Keratinocyte (primary cell): ENCODE results near the gene C19orf25. TPM values are rescaled to one million over a fixed set of nuclear protein-coding genes. Genes with fewer than 3 reads are reported as not detected.
A peak's percentile ranks its signal among the peaks of the same experiment; 100 is the strongest.

ENCODE experiments used
- DNase-seq: peaks from one replicate; pipeline ENCODE4 v3.0.0-alpha.2; 2011; ENCODE audit warnings: low read depth, missing footprints, low spot score
- FAIRE-seq: peaks from 2 replicates; lab custom pipeline; 2011; peaks lifted over from hg19 to GRCh38; lab: Jason Lieb, UNC
- H2AFZ ChIP-seq: 2 replicates; pipeline ENCODE4 v1.6.0; 2012; ENCODE audit warnings: low read length, control low read depth, inconsistent platforms; ENCODE audit not compliant: control insufficient read depth
- H3K27ac ChIP-seq: 2 replicates; pipeline ENCODE4 v1.5.1; 2011; ENCODE audit warnings: low read length; ENCODE audit not compliant: control insufficient read depth, insufficient read depth
- H3K27me3 ChIP-seq: 3 replicates; pipeline ENCODE4 v1.6.0; 2011; ENCODE audit warnings: low read length; ENCODE audit not compliant: control insufficient read depth, insufficient read depth; ENCODE audit errors: extremely low read depth
- H3K36me3 ChIP-seq, 2 experiments: 2 replicates in 1 of 2; 3 replicates in 1 of 2; pipeline ENCODE4 v1.5.1; 2011; ENCODE audit warnings: low read length in 2 of 2, mild to moderate bottlenecking in 1 of 2; ENCODE audit not compliant: control insufficient read depth in 2 of 2, insufficient read depth in 2 of 2; ENCODE audit errors: extremely low read depth in 1 of 2
- H3K4me1 ChIP-seq: 3 replicates; pipeline ENCODE4 v1.5.1; 2011; ENCODE audit warnings: low read length; ENCODE audit not compliant: control insufficient read depth, insufficient read depth; ENCODE audit errors: extremely low read depth
- H3K4me2 ChIP-seq: 3 replicates; pipeline ENCODE4 v1.6.0; 2011; ENCODE audit warnings: low read depth, low read length; ENCODE audit not compliant: control insufficient read depth, insufficient read depth; ENCODE audit errors: extremely low read depth
- H3K4me3 ChIP-seq, 3 experiments: fragments of 200-600 bp in 1 of 3; sonication (generic) in 1 of 3; 2 replicates in 2 of 3; 3 replicates in 1 of 3; pipeline ENCODE4 v1.5.1; 2011 to 2016; ENCODE audit warnings: low read length in 3 of 3, mild to moderate bottlenecking in 3 of 3, control low read depth in 2 of 3, inconsistent platforms in 1 of 3, low read depth in 1 of 3, mixed read lengths in 1 of 3, mixed run types in 1 of 3, moderate library complexity in 1 of 3; ENCODE audit not compliant: control insufficient read depth in 2 of 3, insufficient read depth in 2 of 3; ENCODE audit errors: extremely low read depth in 1 of 3
- H3K79me2 ChIP-seq: 2 replicates; pipeline ENCODE4 v1.6.0; 2012; ENCODE audit warnings: low read length; ENCODE audit not compliant: control insufficient read depth, insufficient read depth
- H3K9ac ChIP-seq: 3 replicates; pipeline ENCODE4 v1.6.0; 2011; ENCODE audit warnings: low read length; ENCODE audit not compliant: control insufficient read depth, insufficient read depth; ENCODE audit errors: extremely low read depth
- H3K9me1 ChIP-seq: 3 replicates; pipeline ENCODE4 v1.6.0; 2011; ENCODE audit warnings: low read length; ENCODE audit not compliant: control insufficient read depth, insufficient read depth; ENCODE audit errors: extremely low read depth
- H3K9me3 ChIP-seq: 2 replicates; pipeline ENCODE4 v1.5.1; 2012; ENCODE audit warnings: low read depth, low read length; ENCODE audit not compliant: control insufficient read depth
- H4K20me1 ChIP-seq: 3 replicates; pipeline ENCODE4 v1.6.0; 2011; ENCODE audit warnings: low read length; ENCODE audit not compliant: control insufficient read depth, insufficient read depth; ENCODE audit errors: extremely low read depth
- EZH2 ChIP-seq: IDR thresholded peaks from one replicate; pipeline ENCODE4 v1.6.1; 2012; ENCODE audit warnings: inconsistent platforms, mild to moderate bottlenecking, low read length, moderate library complexity
- dilution Hi-C: fragments of 300-500 bp; cut with MboI; formaldehyde crosslinking; loops from one replicate; pipeline ENCODE4 v1.7.0; 2020; ENCODE audit warnings: low sequenced_read_pairs; ENCODE audit not compliant: extremely low pct_ligation_motif_present
- polyA plus RNA-seq, 5 experiments: library from polyadenylated mRNA; depleted of rRNA in 3 of 5; stranded (reverse) in 3 of 5; stranded (forward) in 1 of 5; unstranded in 1 of 5; fragments of >200 nt; gene quantifications; 1 replicate in 1 of 5; 2 replicates in 3 of 5; 3 replicates in 1 of 5; pipeline versions ENCODE4 v1.2.1 to v1.2.3, GENCODE V29; 2011 to 2012; ENCODE audit warnings: missing spikeins in 2 of 5, low read depth in 1 of 5, low replicate concordance in 1 of 5
- TF ChIP-seq, protein P1 (sequence below), 3 experiments: IDR thresholded peaks in 1 of 3; conservative IDR thresholded peaks in 1 of 3; optimal IDR thresholded peaks in 1 of 3; 2 replicates in 2 of 3; 3 replicates in 1 of 3; pipeline versions ENCODE3 to v1.5.1; 2011; ENCODE audit warnings: low read length in 3 of 3, mild to moderate bottlenecking in 3 of 3, moderate library complexity in 2 of 3, control low read depth in 1 of 3, inconsistent platforms in 1 of 3; ENCODE audit not compliant: insufficient read depth in 2 of 3; ENCODE audit errors: extremely low read depth in 1 of 3

Gene C19orf25
- polyA plus RNA-seq, 1 donor (not counting 4 experiments of a cell fraction or from before 2014, with no cell fraction given) = 11.2 TPM

DNA sequence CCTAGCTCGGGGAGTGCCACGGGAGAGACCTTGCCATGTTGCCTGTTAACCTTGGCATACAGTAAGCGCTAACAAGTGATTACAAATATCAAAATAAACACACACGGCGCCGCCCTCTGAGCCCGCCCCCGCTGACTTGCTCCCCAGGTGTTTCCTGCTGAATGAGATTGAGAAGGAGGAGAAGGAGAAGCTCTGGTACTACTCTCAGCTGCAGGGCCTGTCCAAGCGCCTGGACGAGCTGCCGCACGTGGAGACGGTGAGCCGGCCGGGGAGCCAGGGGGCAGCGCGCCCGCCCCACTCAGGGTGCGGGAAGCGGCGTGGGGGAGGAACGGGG lies 24.0 kb downstream of the C19orf25 start:
- DNase-seq (no peak), FAIRE-seq (no peak)
- Histone ChIP-seq H3K9ac (no peak overlapping the region), H3K27ac (no peak overlapping the region), H3K79me2 (no peaks in the 10 kb centered on the region), H2AFZ (no peak overlapping the region), H3K27me3 (peaks cover 76% of the 10 kb centered on the region), H3K9me1 (no peaks in the 10 kb centered on the region), H3K4me2 (peak overlapping the region; percentile 32), H3K4me3 (no peak overlapping the region), H3K36me3 (no peaks in the 10 kb centered on the region), H3K4me1 (peaks cover 6% of the 10 kb centered on the region), H4K20me1 (no peaks in the 10 kb centered on the region), H3K9me3 (no peaks in the 10 kb centered on the region)
- no peak for TF ChIP-seq EZH2
- TF ChIP-seq, protein P1, sequence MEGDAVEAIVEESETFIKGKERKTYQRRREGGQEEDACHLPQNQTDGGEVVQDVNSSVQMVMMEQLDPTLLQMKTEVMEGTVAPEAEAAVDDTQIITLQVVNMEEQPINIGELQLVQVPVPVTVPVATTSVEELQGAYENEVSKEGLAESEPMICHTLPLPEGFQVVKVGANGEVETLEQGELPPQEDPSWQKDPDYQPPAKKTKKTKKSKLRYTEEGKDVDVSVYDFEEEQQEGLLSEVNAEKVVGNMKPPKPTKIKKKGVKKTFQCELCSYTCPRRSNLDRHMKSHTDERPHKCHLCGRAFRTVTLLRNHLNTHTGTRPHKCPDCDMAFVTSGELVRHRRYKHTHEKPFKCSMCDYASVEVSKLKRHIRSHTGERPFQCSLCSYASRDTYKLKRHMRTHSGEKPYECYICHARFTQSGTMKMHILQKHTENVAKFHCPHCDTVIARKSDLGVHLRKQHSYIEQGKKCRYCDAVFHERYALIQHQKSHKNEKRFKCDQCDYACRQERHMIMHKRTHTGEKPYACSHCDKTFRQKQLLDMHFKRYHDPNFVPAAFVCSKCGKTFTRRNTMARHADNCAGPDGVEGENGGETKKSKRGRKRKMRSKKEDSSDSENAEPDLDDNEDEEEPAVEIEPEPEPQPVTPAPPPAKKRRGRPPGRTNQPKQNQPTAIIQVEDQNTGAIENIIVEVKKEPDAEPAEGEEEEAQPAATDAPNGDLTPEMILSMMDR (optimal IDR thresholded peaks at IDR 0.05 in 1 of 3, IDR thresholded peaks at IDR 0.05 in 1 of 3, conservative IDR thresholded peaks at IDR 0.05 in 1 of 3; ENCODE audit: extremely low read depth in 1 of 3, insufficient read depth in 2 of 3, low read length in 3 of 3) = no peak
- dilution Hi-C loops = no loop called here

DNA sequence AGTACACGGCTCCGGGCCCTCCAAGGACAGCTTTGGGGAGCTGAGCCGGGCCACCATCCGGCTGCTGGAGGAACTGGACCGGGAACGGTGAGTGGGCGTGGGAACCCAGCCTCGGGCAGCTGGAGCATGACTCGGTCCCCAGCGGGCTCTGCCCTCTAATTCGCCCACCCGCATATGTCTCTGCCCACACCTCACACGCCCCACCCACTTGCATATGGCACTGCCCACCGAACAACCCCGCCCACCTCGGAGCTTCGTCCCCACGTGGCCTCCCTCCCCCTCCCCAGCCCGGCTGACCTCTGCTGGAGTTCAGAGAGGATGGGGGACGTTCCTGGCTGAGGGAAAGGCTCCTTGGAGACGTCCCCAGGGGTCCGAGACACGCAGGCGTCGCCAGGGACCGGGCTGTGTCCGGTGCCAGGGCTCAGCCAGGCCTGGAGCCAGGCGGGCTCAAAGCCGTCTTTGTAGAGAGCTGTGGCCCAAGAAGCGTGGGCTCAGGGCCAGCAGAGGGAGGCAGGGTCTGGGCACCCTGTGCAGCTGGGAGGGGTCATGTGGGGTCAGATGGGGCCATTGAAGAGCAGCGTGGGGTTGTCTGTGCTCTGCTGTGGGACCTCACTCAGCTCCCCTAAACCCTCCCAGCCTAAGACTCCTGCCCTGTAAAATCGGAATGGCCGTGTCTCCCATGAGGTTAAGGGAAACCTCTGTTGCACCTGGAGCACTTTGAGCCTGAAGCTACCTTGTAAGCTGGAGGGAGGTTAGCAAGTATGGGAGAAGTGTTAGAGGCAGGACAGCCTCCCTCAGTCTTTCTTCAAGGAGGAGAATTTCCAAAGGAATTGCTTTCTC lies 25.3 kb downstream of the C19orf25 start:
- Histone ChIP-seq H3K9ac (no peak overlapping the region), H3K4me2 (no peak overlapping the region), H4K20me1 (no peaks in the 10 kb centered on the region), H3K27me3 (peaks cover 80% of the 10 kb centered on the region), H3K9me3 (no peaks in the 10 kb centered on the region), H2AFZ (no peak overlapping the region), H3K9me1 (no peaks in the 10 kb centered on the region), H3K4me3 (no peak overlapping the region), H3K36me3 (no peaks in the 10 kb centered on the region), H3K4me1 (peaks cover 6% of the 10 kb centered on the region), H3K79me2 (no peaks in the 10 kb centered on the region), H3K27ac (no peak overlapping the region)
- dilution Hi-C loops = no loop called here
- FAIRE-seq (no peak), DNase-seq (no peak)
- TF ChIP-seq, protein P1 (optimal IDR thresholded peaks at IDR 0.05 in 1 of 3, IDR thresholded peaks at IDR 0.05 in 1 of 3, conservative IDR thresholded peaks at IDR 0.05 in 1 of 3; ENCODE audit: extremely low read depth in 1 of 3, insufficient read depth in 2 of 3, low read length in 3 of 3) = peak in 1 of 3 experiments; percentile 29
- TF ChIP-seq EZH2 = no peak
